ENCODE measurements around the gene WSB1. TPM values are rescaled to one million over a fixed set of nuclear protein-coding genes. Genes with fewer than 3 reads are reported as not detected.
A peak's percentile ranks its signal among the peaks of the same experiment; 100 is the strongest.

Gene WSB1
- total RNA-seq, 1 experiment from 2014 or later: 157 TPM

- H3K36me3 Mint-ChIP-seq (ENCODE audit: insufficient read depth, unreplicated experiment): peaks cover 7% of the 10 kb centered on the region
- no peak for DNase-seq
- peaks cover 29% of the 10 kb centered on the region for H3K4me1 Mint-ChIP-seq (ENCODE audit: low read depth, unreplicated experiment)
- H3K4me1 ChIP-seq: peaks cover 10% of the 10 kb centered on the region
- intact Hi-C loops (cut with micrococcal nuclease; ENCODE audit: unreplicated experiment): loop anchor here (2.0 kb wide), 1 partner anchor 17 kb away; no protein-coding TSS in a partner anchor
- peak overlapping the region; percentile 73 for H3K4me3 Mint-ChIP-seq (ENCODE audit: unreplicated experiment)
- no peaks in the 10 kb centered on the region for H3K27me3 Mint-ChIP-seq (ENCODE audit: insufficient read depth, unreplicated experiment)
- POLR2A ChIA-PET: interaction anchor here (1.0 to 1.3 kb wide), 4 partner anchors 39 to 97 kb away, joined by 4 to 20 read pairs (median 6); partner anchors contain the start of gene WSB1
- peak overlapping the region; percentile 93 for H3K27ac Mint-ChIP-seq (ENCODE audit: unreplicated experiment)
- no peak for TF ChIP-seq CTCF (IDR thresholded peaks at IDR 0.05; ENCODE audit: insufficient read depth in 1 of 2, low read depth in 1 of 2, low read length in 1 of 2, severe bottlenecking in 1 of 2, unreplicated experiment in 1 of 2)
- peak overlapping the region; percentile 44 for H3K4me3 ChIP-seq (ENCODE audit: low read depth, low read length)
- CTCF ChIA-PET: interaction anchor here (0.6 to 2.7 kb wide), 21 partner anchors 10 to 136 kb away, joined by 3 to 122 read pairs (median 4); partner anchors contain the start of gene KSR1
- H3K36me3 ChIP-seq (ENCODE audit: control insufficient read depth, insufficient read depth, low read length): no peaks in the 10 kb centered on the region
- H3K27me3 ChIP-seq (replicated peaks; ENCODE audit: control insufficient read depth, insufficient read depth, low read length): no peaks in the 10 kb centered on the region
- no peaks in the 10 kb centered on the region for H3K9me3 Mint-ChIP-seq (ENCODE audit: unreplicated experiment)
- BruUV-seq (replicated peaks): TSS peak; percentile 58
- H3K9me3 ChIP-seq: no peaks in the 10 kb centered on the region
These were observed 39.6 kb downstream of the WSB1 start for GRCh38 chr17:27333410-27333980.

- ChIA-PET CTCF (interaction anchor here (0.9 to 1.3 kb wide), 2 partner anchors 91 to 99 kb away, joined by 3 to 5 read pairs; no protein-coding TSS in a partner anchor), POLR2A (no interaction called here)
These were observed 42.3 kb downstream of the WSB1 start for GRCh38 chr17:27336184-27336583.

GRCh38 chr17:27338536-27338985, 44.6 kb downstream of the WSB1 start:
- BruUV-seq (replicated peaks): no TSS peak
- peaks cover 27% of the 10 kb centered on the region for H3K4me1 Mint-ChIP-seq (ENCODE audit: low read depth, unreplicated experiment)
- Histone ChIP-seq H3K27me3 (replicated peaks; ENCODE audit: control insufficient read depth, insufficient read depth, low read length) (no peaks in the 10 kb centered on the region), H3K4me3 (ENCODE audit: low read depth, low read length) (no peak overlapping the region), H3K9me3 (no peaks in the 10 kb centered on the region), H3K4me1 (peaks cover 18% of the 10 kb centered on the region), H3K36me3 (ENCODE audit: control insufficient read depth, insufficient read depth, low read length) (no peaks in the 10 kb centered on the region)
- TF ChIP-seq CTCF (IDR thresholded peaks at IDR 0.05; ENCODE audit: insufficient read depth in 1 of 2, low read depth in 1 of 2, low read length in 1 of 2, severe bottlenecking in 1 of 2, unreplicated experiment in 1 of 2): no peak
- intact Hi-C loops (cut with micrococcal nuclease; ENCODE audit: unreplicated experiment): no loop called here
- H3K27me3 Mint-ChIP-seq (ENCODE audit: insufficient read depth, unreplicated experiment): no peaks in the 10 kb centered on the region
- ChIA-PET CTCF (no interaction called here), POLR2A (no interaction called here)
- H3K9me3 Mint-ChIP-seq (ENCODE audit: unreplicated experiment): no peaks in the 10 kb centered on the region
- H3K36me3 Mint-ChIP-seq (ENCODE audit: insufficient read depth, unreplicated experiment): peaks cover 5% of the 10 kb centered on the region
- no peak overlapping the region for H3K27ac Mint-ChIP-seq (ENCODE audit: unreplicated experiment)
- H3K4me3 Mint-ChIP-seq (ENCODE audit: unreplicated experiment): no peak overlapping the region
- no peak for DNase-seq

More at GRCh38 chr17:27336184-27336583, 42.3 kb downstream of the WSB1 start:
- Mint-ChIP-seq H3K4me3 (ENCODE audit: unreplicated experiment) (no peak overlapping the region), H3K9me3 (ENCODE audit: unreplicated experiment) (no peaks in the 10 kb centered on the region), H3K36me3 (ENCODE audit: insufficient read depth, unreplicated experiment) (peaks cover 7% of the 10 kb centered on the region), H3K27me3 (ENCODE audit: insufficient read depth, unreplicated experiment) (no peaks in the 10 kb centered on the region), H3K4me1 (ENCODE audit: low read depth, unreplicated experiment) (peaks cover 41% of the 10 kb centered on the region), H3K27ac (ENCODE audit: unreplicated experiment) (no peak overlapping the region)
- H3K27me3 ChIP-seq (replicated peaks; ENCODE audit: control insufficient read depth, insufficient read depth, low read length): no peaks in the 10 kb centered on the region
- no peak for TF ChIP-seq CTCF (IDR thresholded peaks at IDR 0.05; ENCODE audit: insufficient read depth in 1 of 2, low read depth in 1 of 2, low read length in 1 of 2, severe bottlenecking in 1 of 2, unreplicated experiment in 1 of 2)
- no peak overlapping the region for H3K4me3 ChIP-seq (ENCODE audit: low read depth, low read length)
- intact Hi-C loops (cut with micrococcal nuclease; ENCODE audit: unreplicated experiment): no loop called here
- no peak for DNase-seq
- no peaks in the 10 kb centered on the region for H3K36me3 ChIP-seq (ENCODE audit: control insufficient read depth, insufficient read depth, low read length)
- no peaks in the 10 kb centered on the region for H3K9me3 ChIP-seq
- BruUV-seq (replicated peaks): no TSS peak
- H3K4me1 ChIP-seq: peaks cover 26% of the 10 kb centered on the region
